GM18951 (cell line): ENCODE data around the gene CAMK2N1.

ENCODE experiments used
- POLR2A ChIP-seq: IDR thresholded peaks from 4 replicates; pipeline ENCODE4 v1.6.1; 2011; ENCODE audit warnings: mild to moderate bottlenecking; ENCODE audit not compliant: insufficient read length, insufficient read depth; ENCODE audit errors: extremely low read depth
- in situ Hi-C: fragments of 300-500 bp; cut with MboI; formaldehyde crosslinking; loops from one replicate; pipeline ENCODE4 v1.12.0; 2022; ENCODE audit warnings: low sequenced_read_pairs, mixed read lengths, inconsistent platforms; ENCODE audit not compliant: unreplicated experiment

CAMK2N1 gene

DNA sequence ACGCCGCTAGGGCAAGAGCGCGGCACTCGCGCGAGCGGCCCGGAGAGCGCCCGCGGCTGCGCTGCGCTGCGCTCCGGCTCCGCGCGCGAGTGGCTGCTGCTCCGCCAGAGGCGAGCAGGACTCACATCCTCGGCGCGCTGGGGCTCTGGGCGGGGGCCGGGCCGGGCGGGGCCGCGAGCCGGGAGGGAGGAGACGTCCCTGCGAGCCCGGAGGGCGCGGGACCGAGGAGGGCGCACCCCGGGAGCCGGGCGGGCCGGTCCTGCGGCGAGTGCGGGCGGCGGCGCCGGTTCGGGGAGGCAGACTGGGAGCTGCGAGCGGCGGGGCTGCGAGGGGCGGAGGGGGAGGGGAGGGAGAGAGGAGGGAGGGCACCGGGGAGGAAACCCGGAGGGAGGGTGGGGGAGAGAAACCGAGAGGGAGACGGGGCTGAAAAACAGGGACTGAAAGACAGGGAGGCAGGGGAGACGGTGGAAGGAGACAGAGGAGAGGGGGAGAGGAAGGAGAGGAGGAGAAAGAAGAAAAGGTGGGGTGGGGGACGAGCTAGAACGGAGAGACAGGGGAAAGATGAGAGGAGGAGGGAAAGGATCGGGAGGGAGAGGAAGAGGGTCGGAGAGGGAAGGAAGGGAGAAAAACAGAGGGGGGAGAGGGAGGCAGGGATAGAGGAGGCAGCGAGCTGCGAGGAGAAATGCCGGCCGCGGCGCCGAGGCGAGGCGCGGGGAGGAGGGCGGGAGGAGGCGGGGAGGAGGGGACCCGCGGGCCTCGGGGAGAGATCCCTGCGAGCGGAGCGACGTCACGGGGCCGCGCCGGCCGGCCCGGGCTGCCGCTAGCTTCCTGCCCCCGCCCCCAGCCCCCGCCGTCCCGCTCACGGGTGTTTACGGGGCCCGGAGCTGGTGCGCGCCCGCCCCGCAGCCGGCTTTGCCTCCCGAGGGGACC, at the start of gene CAMK2N1:
CAMK2N1 (minus strand) TSS at position 684 of the 930 bp plus-strand sequence. CDS start 831 bp downstream, outside the sequence.
- in situ Hi-C loops = no loop called here
- no peak for TF ChIP-seq POLR2A

DNA sequence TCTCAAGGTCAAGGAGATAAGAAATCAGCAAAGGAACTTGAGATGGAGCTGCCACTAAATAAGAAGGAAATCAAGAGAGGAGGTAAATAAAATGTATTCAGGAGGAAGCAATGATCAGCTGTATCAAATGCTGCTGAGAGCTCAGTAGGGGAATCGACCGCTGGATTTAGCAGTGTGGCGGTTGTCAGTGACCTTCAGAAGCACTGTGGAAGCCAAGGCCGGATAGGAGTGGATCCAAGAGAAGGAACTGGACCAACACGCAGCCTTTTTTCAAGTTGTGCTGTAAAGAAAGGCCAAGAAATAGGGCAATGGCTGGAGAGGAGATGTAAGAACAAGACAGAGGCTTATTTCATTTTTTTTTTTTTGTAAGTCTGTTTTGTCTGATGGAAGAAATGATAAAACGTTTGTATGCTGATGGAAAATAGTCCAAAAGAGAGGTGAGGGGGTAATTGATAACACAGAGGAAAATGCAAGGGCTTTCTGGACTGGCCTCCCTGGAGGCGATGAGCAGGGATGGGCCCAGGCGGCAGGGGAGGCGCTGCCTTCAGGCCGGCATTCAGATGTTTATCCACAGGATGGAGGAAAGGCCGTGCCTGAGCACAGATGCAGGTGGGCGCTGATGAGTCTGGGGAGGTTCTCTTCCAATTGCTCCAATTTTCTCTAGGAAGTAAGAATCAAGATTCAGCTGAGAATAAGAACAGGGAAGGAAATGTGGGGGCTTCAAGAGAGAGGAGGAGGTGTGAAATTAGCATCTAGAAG, 48.8 kb upstream of the CAMK2N1 start:
- in situ Hi-C loops = no loop called here

DNA sequence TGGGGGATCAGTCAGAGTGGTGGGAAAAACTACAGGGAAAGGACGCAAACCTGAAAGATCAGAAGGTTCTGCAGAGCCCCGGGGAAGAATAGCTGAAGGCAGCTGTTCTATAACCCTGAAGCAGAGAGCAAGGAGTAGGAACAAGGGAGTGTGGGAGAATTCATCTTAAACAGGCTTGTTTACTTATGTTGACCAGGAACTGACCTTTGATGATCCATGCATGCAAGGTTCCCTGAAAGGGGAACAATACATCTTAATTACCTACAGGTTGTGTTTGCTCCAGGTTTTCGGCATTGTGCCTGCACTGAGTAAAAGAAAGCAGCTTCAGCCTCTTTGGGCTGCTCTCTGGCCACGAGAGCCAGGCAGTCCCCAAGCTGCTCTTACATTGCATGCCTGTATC, 47.6 kb upstream of the CAMK2N1 start:
- TF ChIP-seq POLR2A = no peak
- in situ Hi-C loops = no loop called here

More for the DNA sequence above, 48.8 kb upstream of the CAMK2N1 start:
- no peak for TF ChIP-seq POLR2A

DNA sequence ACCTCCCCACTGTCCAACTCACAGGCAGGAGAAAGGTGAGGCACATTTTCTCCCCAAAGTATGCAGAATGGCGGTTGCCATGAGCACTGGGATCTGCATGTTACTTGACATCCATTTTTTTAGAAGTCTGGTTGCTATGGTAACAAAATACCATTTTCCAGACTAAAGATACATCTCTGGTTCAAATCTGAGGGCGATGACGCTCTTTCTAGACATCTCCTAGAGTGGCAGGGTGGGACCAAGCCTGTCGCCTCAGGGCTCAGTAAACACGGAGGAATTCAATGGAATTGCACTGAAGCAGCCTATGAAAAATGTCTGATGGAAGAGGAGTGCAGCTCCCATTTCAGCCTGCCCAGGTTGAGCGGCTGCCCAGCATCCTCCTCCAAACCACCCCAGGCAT, 44.9 kb upstream of the CAMK2N1 start:
- no peak for TF ChIP-seq POLR2A
- in situ Hi-C loops = no loop called here

DNA sequence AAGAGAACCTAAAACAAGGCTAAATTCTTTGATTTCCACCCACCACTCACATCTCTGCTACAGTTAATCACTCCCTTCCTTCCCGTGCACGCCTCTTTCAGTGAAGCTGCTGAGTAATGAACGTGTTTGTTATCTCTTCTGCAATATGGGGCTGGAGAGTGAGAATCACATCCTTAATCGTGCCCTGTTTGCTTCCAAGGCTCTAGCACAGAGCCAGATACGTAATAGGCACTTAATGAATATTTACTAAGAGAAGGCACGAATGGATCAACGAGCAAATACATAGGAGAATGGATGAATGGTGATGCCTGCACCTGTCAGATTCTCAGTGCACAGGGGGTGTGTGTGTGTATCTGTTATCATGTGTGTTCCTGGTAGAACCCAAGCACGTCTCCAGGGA, 44.3 kb upstream of the CAMK2N1 start:
- in situ Hi-C loops = no loop called here
- TF ChIP-seq POLR2A = no peak

DNA sequence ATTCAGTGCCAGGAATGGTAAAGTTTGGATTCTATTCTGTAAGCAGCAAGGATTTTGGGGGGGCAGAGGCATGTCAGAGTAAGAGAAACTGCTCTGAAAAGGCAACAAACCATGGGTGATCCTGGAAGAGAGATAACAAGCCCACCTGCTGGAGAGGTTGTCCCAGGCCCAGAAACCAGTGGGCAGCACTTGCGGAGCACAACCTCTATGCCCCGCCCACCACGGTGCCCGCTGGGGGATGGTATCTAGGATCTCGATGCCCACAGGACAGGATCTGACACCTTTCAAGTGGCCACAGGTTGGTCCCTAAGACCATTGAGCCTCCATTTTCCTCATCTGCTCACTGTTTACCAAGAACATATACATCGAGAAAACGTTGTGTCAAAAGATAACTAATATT, 42.2 kb upstream of the CAMK2N1 start:
- in situ Hi-C loops = loop anchor here (10.0 kb wide), 1 partner anchor 117 kb away; no protein-coding TSS in a partner anchor
- no peak for TF ChIP-seq POLR2A

DNA sequence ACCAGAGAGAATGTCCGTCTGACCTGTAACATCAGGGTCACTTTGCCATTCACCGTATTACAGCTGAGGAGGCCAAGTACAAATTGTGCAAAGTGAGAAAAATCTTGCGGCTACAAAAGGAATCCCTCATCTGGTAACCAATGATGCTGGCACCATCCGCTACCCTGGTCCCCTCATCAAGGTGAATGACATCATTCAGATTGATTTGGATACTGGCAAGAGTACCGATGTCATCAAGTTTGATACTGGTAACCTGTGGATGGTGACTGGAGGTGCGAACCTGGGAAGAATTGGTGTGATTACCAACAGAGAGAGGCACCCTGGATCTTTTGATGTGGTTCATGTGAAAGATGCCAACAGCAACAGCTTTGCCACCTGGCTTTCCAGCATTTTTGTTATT, 40.3 kb upstream of the CAMK2N1 start:
- TF ChIP-seq POLR2A = no peak

DNA sequence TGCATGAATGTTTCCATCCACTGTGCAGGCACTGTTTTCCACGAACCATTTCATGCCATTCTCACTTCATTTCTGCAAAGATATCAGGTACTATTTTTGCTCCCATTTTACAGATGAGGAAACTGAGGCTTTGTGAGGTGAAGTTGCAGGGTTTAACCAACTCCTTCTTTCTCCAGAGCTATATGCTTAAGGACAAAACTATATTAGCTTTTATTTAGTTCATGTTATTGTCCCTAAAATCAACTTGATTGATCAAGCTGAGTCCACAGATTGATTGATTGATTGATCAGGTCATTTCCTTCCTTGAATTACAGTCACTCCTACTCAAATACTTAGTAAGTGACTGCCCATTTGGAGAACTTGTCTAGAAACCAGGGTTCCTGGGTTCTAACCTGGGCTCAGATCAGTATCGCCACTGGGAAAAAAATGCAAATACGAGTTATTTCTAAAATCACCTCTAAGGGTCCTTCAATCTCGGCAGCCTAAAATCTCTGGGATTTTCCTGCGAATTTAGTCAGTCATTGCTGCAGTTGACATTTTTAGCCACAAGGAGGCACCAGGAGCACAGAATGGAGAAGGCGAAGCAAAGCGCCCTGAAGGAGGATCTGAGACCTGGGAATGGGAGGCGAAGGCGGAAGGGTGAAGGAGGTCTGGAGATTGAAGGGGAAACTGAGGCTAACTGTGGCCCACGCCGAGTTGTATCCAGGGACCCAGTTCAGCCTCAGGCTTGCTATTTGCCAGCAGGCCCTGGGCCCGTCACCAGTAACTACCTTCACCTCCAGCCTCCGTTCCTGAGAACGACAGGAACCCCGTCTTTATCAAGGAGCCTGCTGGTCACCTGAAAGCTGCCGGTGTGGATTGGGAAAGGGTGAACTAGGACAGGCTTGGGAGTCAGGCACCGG, 36.2 kb upstream of the CAMK2N1 start:
- TF ChIP-seq POLR2A = no peak
- in situ Hi-C loops = loop anchor here (10.0 kb wide), 1 partner anchor 123 kb away; no protein-coding TSS in a partner anchor

More for the DNA sequence above, 40.3 kb upstream of the CAMK2N1 start:
- in situ Hi-C loops = loop anchor here (10.0 kb wide), 1 partner anchor 119 kb away; no protein-coding TSS in a partner anchor

DNA sequence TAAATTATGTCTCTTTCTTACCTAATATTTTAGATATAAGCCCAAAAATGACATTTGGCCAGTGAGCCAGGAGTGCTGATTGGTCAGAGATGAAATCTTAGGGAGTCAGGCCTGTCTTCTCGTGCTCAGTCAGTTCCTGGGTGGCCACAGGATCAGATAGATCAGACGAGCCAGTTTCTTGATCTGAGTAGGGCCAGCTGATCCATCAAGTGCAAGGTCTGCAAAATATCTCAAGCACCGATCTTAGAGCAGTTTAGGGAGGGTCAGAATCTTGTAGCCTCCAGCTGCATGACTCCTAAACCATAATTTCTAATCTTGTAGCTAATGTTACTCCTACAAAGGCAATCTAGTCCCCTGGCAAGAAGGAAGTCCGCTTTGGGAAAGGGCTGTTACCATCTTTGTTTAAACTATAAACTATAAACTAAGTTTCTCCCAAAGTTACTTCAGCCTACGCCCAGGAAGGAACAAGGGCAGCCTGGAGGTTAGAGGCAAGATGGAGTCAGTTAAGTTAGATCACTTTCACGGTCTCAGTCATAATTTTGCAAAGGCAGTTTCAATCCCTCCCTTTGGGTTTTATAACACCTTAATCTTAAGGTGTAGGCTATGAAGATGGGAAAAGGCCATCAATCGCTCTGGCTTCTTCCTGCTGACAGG, 33.7 kb upstream of the CAMK2N1 start:
- in situ Hi-C loops = loop anchor here (10.0 kb wide), 1 partner anchor 125 kb away; no protein-coding TSS in a partner anchor

DNA sequence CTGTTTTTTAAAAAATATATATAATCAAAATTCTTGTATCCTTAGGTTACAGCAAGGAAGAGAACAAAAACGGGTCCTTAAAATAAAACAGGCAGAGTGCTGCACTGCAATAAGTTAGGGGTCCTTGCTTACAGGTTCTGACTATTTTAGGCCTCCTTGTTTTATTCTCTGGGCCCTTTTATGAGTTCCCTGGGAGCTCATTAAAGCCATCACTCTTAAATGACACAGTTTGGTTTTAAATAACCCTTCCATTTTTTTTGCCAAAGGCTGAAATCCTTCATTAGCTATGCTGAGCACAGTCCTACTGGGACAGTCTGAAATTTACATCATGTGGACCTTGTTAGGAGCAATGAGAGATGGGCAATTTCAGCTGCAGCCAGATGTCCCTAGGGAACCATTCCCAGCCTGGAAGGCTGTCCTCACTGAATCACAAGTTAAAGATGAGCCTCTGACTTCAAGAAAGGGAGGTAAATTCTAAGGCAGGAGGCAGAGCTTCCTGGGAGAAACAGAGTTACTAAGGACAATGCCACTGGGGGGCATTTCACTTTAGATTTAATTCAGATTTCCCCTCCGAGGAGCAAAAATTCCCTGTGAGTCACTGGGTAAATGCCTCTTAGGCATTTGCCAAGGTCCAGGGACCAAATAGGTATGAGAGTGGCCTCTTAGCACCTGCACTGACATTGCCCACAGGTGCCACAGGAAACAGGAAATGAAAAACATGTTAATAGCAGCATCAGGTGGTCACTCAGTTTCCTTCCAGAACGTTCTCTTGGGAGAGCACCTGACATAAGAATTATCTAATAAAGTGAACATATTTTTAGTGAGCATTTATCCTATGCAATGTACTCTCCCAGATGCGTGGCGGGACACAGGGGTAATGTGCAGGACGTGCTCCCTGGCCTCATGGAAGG, 25.8 kb upstream of the CAMK2N1 start:
- in situ Hi-C loops = no loop called here
- no peak for TF ChIP-seq POLR2A

DNA sequence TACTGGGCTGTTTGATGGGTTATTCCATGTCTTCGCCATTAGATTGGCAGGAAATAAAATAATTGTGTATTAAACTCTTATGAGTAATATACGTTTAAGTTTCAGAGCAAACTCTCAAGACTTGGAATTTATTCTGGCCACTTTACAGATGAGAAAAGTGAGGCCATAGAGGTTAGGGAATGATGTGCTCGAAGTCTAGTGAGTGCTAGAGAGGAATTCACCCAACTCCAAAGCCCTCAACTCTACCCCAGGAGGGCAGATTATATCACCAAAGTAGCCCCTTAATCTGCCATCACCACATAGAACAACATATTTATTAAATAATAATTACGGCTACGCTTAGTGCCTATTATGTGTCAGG, 22.4 kb upstream of the CAMK2N1 start:
- in situ Hi-C loops = no loop called here
- no peak for TF ChIP-seq POLR2A

DNA sequence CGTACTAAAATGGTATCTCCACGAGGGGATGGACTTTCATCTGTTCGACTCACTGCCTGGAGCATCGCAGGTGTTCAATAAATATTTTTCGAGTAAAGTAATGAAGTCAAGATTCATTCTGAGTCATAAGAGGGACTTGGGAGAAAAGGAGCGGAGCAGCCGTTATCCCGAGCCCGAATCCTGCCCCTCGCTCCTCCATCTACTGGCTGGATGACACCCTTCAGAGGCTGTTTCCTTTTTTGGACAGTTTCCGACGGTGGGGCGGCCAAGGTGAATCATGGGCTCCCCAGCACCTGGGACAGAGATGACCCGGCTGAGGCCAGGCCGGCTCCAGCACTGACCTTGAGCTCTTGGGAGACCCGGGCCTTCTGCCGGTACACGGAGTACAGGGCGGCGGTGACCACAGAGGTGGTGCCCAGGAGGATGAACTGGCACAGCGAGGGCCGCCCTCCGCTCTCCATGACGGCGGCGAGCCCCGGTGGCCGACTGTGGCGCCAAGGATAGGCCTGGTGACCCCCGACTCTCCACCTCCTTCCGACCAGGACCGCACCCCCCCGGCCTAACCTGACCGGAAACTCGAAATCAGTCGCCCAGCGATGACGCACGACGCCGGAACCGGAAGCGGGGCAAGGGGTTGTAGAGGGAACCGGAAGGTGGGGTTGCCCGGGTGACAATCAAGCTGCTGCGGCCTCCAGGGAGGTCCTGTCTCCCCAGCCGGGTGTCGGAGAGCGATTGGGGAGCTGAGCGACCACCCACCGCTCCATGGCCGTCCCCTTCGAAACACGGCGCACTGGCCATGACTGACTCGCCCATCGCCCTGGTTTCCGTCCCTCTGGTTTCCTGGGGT, 21.8 kb upstream of the CAMK2N1 start, which contains the start of gene MUL1:
MUL1 (minus strand) TSS at position 588 of the 847 bp plus-strand sequence; CDS start at position 461, 127 bp downstream.
- peak; percentile 72 for TF ChIP-seq POLR2A
- in situ Hi-C loops = no loop called here
